NCI-H460 (cell line): ENCODE data around the gene ANKRD66. TPM values are rescaled to one million over a fixed set of nuclear protein-coding genes. Genes with fewer than 3 reads are reported as not detected.
"Not testable (repeated sequence)": the region's sequence is repeated elsewhere in the genome, so short reads cannot be mapped to it uniquely, and the experiment has no call there.

Source experiments
- DNase-seq: peaks from one replicate; pipeline ENCODE4 v3.0.0-alpha.2; 2016; ENCODE audit warnings: low read depth; ENCODE audit errors: extremely low read depth
- total RNA-seq: library from RNA; depleted of rRNA; stranded (reverse); fragments of >200 nt; shearing (Covaris generic); gene quantifications from 2 replicates; pipeline ENCODE4 v1.2.3, GENCODE V29; 2014

The ANKRD66 gene
- total RNA-seq, 1 experiment from 2014 or later = not detected

GRCh38 chr6:46751658-46752057 lies 4.9 kb downstream of the ANKRD66 start:
- DNase-seq = no peak

- no peak for DNase-seq
Measured at GRCh38 chr6:46755865-46756264, 9.1 kb downstream of the ANKRD66 start.

DNA sequence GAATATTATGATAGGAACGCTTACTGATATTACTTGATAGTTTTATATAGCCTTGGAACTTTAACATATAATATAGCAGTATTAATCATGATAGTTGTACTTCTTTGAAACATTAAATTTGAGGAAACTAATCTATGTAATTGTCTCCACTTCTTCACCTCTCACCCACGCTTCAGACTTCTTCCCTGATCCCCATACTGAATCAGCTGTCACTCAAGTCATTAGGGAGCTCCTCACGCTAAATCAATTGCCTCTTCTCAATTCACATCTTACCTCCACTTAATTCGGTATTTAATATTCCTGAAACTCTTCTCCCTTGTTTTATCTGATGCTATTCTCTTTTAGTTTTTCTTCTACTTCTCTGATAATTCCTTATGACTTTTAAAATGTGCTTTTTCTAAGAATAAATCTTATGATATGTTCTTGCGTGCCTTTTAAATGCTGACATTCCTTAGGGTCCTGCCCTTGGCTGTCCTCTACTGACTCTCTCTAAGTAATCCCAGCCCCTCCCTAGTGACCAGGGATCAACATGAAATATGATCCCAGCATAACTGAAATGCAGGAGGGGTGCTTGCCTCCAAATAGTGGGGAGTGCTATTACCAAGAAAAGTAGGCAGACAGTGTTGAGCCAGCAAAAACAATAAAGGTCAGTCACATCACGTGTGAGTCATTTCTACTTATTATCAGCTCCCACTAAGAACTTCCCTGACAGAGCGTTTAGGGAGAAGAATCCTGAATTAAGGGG lies 9.9 kb downstream of the ANKRD66 start:
- DNase-seq = no peak

- DNase-seq = no peak
Measured at GRCh38 chr6:46757214-46757596, 10.5 kb downstream of the ANKRD66 start.

- DNase-seq = no peak
Measured at GRCh38 chr6:46758960-46759753, 12.4 kb downstream of the ANKRD66 start.

GRCh38 chr6:46760925-46761324 lies 14.2 kb downstream of the ANKRD66 start:
- no peak for DNase-seq

DNA sequence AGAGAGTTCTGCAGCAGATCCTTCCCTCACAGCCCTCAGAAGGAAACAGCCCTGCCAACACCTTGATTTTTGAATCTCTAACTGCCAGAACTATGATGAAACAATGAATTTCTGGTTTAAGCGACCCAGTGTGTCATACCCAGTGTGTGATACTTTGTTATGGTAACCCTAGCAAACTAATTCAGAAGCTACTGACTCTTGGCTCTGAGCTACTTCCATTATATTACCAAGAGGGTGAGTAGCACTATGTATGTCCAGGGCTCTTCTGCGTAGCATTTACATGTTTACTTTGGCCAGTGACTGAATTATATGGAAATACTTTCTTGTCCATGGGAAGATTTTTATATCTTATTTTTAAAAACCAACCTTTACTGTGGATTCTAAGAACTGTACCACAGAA lies 16.7 kb downstream of the ANKRD66 start:
- no peak for DNase-seq

DNA sequence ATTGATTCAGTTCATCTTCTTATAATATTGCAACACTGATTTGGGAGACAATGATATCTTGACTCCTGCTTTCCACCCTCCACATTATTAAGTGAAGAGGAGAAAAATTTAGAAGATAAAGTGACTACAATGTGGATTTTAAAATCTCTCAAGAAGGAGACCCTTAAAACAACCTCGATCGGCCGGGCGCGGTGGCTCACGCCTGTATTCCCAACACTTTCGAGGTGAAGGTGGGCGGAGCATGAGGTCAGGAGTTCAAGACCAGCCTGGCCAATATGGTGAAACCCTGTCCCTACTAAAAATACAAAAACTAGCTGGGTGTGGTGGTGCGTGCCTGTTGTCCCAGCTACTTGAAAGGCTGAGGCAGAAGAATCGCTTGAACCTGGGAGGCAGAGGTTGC lies 17.5 kb downstream of the ANKRD66 start:
- DNase-seq = not testable (repeated sequence)

DNA sequence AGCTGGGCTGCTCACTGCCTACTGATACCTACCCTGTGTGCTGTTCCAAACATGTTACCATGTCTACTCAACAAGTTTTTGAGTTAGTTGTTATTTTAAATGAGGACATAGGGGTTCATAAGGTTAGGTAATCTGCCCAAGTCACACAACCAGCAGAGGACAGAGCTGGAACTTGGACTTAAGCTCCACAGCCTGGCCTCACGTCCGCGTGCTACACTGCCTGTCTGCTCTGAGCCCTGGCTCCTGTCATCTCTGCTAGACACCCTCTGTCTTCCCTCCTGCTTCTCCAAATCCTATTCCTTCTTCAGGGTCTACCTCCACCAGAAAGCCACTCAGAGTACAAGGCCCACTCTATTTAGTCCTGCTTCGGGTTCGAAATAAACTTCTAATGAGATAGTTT lies 18.2 kb downstream of the ANKRD66 start:
- DNase-seq = no peak

DNA sequence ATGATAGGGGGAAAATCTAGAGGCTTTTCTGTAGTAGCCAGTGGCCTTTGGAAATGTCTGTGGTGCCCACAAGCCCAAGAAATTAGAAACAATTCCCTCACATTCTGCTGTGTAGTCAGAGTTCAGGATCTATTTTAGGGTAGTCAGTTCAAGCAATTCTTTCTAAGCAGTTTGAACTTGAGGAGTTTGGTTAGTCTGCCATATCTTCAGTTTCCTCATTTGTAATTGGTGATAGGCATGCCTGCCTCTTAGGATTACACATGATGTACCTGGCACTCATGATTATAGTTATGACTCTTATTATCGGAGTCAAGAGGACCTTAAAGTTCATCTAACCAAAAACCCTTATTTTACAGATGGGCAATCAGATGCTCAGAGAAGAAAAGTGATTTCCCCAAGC lies 25.3 kb downstream of the ANKRD66 start:
- DNase-seq = no peak

DNA sequence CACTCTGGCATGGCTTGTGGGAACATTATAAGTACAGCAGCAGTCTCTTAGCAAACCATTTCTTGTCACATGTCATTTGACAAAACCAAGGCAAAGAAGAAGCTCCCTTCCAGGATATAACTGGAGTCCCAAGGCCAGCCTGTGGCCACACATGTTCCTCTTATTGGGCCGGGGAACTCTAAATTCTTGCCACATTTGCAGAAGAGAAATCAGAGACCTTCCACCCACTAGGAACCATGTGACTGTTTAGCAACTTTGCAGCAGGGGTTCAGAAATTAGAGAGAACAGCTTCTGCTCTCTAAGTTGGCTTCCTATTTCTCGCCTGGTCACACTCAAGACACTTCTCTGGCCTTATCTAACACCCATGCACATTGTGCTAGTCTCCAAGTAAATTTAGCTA lies 26.0 kb downstream of the ANKRD66 start:
- DNase-seq = no peak

DNA sequence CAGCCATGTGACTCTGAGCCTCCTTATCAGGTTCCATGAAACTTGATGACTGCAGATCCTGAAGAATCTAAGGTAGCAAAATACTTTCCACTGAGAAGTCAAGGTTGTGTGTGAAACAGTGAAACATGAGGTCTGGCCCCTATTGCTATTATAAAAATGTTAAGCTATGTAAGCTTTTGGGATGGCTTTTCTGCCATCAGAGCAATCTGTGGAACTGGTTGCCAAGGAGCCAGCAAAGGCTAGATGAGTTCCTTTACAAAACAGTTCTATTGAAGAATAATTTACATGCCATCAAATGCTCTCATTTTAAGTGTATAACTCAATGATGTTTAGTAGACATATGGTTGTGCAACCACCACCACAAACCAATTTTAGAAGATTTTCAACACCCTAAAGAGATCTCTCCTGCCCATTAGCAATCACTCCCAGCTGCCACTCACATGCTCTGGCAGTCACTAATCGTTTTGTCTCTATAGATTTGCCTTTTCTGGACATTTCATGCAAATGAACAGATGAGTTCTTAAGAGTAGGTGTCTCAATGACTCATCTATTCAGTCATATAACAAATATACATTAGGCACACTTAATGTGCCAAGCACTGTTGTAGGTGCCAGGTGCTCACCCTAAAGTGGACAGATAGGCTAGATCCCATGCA lies 26.6 kb downstream of the ANKRD66 start:
- no peak for DNase-seq

- not testable (repeated sequence) for DNase-seq
Measured at GRCh38 chr6:46774736-46775135, 28.0 kb downstream of the ANKRD66 start.

GRCh38 chr6:46776070-46776712 lies 29.5 kb downstream of the ANKRD66 start:
- no peak for DNase-seq

DNA sequence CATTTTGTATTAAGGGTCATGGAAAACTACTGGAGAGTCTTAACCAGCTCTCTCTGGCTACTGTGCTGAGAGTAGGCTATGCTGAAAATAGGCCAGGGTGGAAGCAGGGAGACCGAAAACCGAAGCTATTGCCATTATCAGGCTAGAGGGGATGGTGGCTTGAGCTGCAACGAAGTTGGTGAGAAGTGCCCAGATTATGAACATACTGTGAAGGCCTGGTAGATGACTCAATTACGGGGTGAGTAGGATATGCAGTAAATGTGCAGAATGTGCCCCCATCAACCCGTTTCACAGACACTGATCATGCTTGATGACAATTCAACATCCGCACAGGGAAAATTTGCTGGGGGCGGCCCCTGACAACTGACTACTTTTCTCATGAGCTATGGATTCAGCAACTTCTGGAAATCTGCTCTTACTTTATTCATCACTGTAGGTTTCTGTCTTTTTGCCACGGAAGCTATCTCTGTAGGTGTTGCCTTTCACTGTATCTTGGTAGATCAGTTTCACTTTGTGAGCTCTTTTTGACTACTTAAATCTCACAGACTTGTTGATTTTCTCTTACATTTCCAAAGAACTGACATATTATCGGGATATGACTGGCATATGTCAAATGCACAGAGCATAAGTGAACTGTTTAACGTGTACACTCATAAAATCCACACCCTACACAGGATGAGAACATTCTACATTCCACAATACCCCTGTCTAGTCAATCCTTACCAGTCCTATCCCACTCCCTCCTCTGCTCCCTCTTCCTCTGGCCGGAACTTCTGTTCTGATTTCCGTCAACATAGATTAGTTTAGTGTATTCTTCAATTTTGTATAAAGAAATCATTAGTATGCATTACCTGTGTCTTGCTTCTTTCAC lies 31.0 kb downstream of the ANKRD66 start:
- no peak for DNase-seq

GRCh38 chr6:46781478-46782378 lies 35.0 kb downstream of the ANKRD66 start:
- peak; percentile 56 for DNase-seq

GRCh38 chr6:46784535-46784934 lies 37.8 kb downstream of the ANKRD66 start:
- no peak for DNase-seq

GRCh38 chr6:46787871-46788540 lies 41.3 kb downstream of the ANKRD66 start:
- no peak for DNase-seq

GRCh38 chr6:46788791-46789190 lies 42.1 kb downstream of the ANKRD66 start:
- no peak for DNase-seq
